ENCODE data around the gene PTPRU.

The PTPRU gene

DNA sequence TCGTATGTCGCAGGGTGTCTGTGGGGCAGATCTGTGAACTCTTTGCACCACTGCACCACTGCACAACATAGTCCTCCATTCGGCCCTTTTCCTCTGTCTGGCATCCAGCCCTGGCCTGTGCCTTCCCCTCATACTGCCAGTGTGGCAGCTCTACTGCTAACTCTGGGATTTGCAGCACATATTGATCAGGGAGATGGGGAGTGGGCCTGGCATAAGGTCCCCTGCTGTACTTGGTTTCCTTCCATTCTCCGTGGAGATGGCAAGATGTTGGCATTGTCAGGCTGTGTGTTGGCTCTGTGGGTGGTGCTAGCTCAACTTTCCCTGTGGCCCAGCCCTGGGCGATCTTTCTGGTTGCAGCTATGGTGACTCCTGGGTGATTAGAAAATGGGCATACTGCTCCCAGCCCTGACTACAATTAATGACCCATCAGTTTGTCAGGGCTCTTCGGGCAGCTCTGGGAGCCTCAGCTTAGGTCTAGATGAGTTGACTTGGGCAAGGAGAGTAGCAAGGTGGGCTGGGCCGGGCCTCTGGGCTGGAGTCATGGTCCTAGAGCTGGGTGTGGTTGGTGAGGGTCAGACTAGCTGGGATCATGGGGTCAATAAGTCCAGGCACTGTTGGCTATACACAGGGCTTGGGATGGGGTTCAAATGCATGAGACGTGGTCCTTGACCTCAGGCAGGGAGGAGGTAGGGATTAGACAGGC lies 11.4 kb downstream of the PTPRU start:
- no peak for DNase-seq

GRCh38 chr1:29248409-29248808 lies 12.1 kb downstream of the PTPRU start:
- no peak for DNase-seq

- DNase-seq: no peak
Observed at GRCh38 chr1:29249170-29249691, 12.9 kb downstream of the PTPRU start.

- DNase-seq: no peak
Observed at GRCh38 chr1:29249951-29250581, 13.7 kb downstream of the PTPRU start.

GRCh38 chr1:29251164-29252124 lies 15.1 kb downstream of the PTPRU start:
- no peak for DNase-seq

GRCh38 chr1:29253180-29253579 lies 16.9 kb downstream of the PTPRU start:
- no peak for DNase-seq

DNA sequence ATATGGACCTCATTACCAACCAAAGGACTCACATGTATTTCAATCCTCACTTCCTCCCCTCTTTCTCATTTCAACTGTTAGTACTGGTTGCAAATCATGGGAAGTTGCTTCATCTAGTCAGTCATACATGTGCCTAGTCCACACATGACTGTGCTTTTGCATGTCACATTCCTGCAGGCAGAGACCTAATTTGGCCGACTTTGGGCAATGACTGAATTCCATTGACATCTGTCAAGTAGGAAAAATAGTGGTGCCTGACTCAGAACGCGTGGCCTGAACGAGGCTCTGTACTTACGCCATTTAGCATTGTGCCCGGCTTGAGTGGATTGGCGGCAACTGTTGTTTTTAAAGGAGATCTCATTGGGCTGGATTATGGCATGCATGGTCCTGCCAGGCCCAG lies 18.0 kb downstream of the PTPRU start:
- DNase-seq: no peak

GRCh38 chr1:29255134-29255666 lies 18.9 kb downstream of the PTPRU start:
- no peak for DNase-seq

- DNase-seq: peak; percentile 91
Observed at GRCh38 chr1:29256394-29256793, 20.1 kb downstream of the PTPRU start.

GRCh38 chr1:29256979-29257804 lies 20.9 kb downstream of the PTPRU start:
- DNase-seq: peak; percentile 76

DNA sequence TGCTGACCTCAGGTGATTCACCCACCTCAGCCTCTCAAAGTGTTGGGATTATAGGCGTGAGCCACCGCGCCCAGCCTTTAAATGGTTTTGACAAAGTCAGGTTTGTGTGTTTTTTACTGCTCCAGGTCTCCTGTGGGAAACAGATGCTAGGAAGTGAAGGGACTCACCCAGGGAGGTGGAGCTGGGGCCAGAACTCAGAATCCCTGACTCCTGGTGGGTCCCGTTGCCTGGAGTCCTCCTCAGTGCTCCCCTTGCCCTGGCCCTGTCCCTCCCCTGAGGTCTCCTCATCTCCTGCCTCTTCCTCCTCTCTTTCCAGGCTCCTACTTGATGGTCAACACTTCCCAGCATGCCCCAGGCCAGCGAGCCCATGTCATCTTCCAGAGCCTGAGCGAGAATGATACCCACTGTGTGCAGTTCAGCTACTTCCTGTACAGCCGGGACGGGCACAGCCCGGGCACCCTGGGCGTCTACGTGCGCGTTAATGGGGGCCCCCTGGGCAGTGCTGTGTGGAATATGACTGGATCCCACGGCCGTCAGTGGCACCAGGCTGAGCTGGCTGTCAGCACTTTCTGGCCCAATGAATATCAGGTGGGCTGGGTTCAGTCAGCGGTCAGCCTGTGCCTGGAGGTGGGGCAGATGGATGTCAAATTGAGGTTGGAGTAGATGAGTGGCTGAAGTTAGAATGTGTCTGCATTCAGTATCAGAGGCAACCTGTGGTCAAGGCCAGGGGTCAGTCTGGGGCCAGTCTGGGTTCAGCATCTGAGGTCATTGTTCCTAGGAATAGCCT lies 22.1 kb downstream of the PTPRU start:
- peak; percentile 5 for DNase-seq

DNA sequence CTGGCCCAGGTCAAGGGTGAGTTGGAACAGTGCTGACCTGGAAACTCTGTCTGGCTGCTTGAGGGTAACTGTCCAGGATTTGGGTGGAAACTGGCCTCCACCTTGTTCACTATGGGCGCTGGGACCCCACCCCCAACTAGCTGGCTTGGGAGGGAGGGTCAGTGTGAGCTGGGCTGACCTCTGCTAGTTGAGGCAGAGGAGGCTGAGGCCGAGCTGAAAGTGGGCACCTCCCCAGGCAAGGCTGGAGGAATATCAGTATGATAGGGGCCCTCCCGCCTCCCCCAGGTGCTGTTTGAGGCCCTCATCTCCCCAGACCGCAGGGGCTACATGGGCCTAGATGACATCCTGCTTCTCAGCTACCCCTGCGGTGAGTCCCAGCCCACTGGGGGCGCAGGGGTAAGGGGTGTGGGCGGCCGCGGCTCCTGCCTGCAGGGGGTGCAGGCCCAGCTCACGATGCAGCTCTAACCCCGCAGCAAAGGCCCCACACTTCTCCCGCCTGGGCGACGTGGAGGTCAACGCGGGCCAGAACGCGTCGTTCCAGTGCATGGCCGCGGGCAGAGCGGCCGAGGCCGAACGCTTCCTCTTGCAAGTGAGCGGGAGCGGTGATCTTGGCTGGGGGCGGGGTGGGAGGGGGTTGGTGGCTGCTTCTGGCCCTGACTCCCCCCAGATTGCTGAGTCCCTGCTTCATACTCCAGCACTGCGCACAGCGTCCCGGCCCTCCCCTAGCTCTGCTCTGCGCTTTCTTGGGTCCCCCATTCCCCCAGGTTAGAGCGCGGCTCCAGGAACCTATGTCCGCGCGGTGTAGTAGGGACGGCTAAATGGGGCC lies 22.9 kb downstream of the PTPRU start:
- DNase-seq: no peak

DNA sequence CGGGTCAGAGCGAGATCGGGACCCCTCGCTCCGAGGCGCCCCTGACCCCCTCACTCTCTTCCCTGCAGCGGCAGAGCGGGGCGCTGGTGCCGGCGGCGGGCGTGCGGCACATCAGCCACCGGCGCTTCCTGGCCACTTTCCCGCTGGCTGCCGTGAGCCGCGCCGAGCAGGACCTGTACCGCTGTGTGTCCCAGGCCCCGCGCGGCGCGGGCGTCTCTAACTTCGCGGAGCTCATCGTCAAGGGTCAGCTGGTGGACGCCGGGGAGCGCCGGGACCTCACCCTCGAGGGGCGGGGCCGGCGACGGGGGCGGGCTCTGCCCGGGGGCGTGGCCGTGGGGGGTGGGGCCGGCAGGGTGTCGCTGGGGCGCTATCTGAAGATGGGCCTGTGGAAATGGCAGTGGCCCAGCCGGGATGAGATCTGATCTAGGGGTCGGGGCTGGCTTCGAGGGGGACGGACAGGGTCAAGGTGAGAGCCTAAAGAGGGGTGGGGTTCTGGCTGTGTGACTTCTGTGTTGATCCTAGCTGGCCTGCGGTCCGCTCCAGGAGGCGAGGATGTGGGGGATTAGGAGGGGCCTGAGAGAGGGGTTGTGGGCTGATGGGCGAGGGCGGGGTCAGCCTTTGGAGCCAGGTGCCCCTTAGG lies 23.6 kb downstream of the PTPRU start:
- DNase-seq: no peak

DNA sequence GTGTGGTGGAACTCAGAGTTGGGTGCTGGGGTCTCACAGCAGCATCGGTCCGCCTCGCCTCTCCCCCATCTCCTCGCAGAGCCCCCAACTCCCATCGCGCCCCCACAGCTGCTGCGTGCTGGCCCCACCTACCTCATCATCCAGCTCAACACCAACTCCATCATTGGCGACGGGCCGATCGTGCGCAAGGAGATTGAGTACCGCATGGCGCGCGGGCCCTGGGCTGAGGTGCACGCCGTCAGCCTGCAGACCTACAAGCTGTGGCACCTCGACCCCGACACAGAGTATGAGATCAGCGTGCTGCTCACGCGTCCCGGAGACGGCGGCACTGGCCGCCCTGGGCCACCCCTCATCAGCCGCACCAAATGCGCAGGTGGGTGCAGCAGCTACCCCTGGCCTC lies 24.2 kb downstream of the PTPRU start:
- DNase-seq: no peak

GRCh38 chr1:29264773-29265389 lies 28.6 kb downstream of the PTPRU start:
- DNase-seq: no peak

DNA sequence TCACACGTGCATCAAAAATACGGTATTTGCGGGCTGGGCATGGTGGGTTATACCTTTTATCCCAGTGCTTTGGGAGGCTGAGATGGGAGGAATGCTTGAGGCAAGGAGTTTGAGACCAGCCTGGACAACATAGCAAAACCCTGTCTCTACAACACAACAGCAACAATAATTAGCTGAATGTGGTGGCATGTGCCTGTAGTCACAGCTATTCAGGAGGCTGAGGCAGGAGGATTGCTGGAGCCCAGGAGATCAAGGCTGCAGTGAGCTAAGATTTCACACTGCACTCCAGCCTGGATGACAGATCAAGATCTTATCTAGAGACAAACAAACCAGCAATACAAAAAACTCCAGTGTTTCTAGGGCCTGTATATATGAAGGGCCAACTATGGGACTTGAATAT lies 30.6 kb downstream of the PTPRU start:
- DNase-seq: no peak

DNA sequence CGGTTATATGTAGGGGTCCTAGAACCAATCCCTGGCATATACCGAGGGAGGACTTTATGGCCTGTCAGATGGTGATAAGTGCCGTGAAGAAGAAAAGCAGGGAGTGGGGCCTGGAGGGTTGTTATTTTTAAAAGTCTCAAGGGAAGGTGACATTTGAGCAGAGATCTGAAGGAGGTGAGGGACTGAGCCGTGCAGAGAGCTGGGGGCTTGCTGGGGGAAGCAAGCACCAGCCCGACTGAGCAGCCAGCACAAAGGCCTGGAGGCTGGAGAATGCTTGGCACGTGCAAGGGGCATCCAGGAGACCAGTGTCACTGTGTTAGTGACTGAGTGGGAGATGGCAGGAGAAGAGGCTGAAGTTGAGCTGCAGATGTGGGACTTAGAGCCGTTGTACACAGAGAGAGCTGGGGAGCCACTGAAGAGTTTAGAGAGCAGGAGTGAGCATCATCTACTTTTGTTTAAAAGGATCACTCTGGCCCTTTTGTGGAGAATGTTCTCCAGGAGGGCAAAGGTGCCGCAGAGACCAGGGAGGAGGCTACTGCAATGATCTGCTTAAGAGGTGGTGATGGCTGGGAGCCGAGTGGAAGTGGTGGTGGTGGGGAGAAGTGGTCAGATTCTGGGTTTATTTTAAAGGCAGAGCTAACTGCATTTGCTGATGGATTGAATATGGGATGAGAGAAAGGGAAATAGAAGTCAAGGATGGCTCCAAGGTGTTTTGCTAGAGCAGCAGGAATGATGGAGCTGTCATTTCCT lies 31.2 kb downstream of the PTPRU start:
- DNase-seq: no peak

GRCh38 chr1:29269382-29269781 lies 33.1 kb downstream of the PTPRU start:
- no peak for DNase-seq

Data from NCI-H69 (cell line).